SHP77 treated with DMSO at 0.1 percent for 48 hours (cell line): Measurements from ENCODE around the gene RXFP1.
A peak's percentile ranks its signal among the peaks of the same experiment; 100 is the strongest.
"Not testable (repeated sequence)": the region's sequence is repeated elsewhere in the genome, so short reads cannot be mapped to it uniquely, and the experiment has no call there.

Source experiments
- DNase-seq: peaks from one replicate; lab custom pipeline; 2025; lab: John Stamatoyannopoulos, UW

RXFP1 gene

GRCh38 chr4:158613046-158613445 is 91.4 kb downstream of the RXFP1 start:
- no peak for DNase-seq

- no peak for DNase-seq
These were observed 96.3 kb downstream of the RXFP1 start for GRCh38 chr4:158617956-158618355.

DNA sequence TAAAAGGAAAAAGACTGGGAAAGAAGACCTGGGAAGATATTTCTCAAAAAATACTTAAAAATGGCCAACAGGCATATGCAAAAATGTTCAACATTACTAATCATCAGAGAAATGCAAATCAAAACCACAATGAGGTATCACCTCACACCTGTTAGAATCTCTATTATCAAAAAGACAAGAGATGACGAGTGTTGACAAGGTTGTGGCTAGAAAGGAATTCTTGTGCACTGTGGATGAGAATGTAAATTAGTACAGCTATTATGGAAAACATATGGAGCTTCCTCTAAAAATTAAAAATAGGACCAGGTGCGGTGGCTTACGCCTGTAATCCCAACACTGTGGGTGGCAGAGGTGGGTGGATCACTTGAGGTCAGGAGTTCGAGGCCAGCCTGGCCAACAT is 100.0 kb downstream of the RXFP1 start:
- no peak for DNase-seq

DNA sequence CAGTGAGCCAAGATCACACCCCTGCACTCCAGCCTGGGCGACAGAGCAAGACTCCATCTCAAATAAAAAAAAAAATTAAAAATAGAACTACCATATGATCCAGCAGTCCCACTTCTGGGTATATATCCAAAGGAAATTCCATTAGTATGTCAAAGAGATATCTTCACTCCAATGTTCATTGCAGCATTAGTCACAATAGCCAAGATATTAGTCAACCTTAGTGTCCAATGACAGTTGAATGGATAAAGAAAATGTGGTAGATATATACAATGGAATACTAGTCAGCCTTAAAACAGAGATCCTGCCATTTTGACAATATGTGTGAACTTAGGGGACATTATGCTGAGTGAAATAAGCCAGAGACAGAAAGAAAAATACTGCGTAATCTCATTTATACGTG is 100.6 kb downstream of the RXFP1 start:
- DNase-seq: no peak

GRCh38 chr4:158624889-158625478 is 103.3 kb downstream of the RXFP1 start:
- peak; percentile 8 for DNase-seq

GRCh38 chr4:158625544-158625943 is 103.9 kb downstream of the RXFP1 start:
- DNase-seq: no peak

- no peak for DNase-seq
These were observed 109.2 kb downstream of the RXFP1 start for GRCh38 chr4:158630893-158631292.

- DNase-seq: no peak
These were observed 114.9 kb downstream of the RXFP1 start for GRCh38 chr4:158636619-158637018.

- no peak for DNase-seq
These were observed 122.7 kb downstream of the RXFP1 start for GRCh38 chr4:158644356-158644755.

DNA sequence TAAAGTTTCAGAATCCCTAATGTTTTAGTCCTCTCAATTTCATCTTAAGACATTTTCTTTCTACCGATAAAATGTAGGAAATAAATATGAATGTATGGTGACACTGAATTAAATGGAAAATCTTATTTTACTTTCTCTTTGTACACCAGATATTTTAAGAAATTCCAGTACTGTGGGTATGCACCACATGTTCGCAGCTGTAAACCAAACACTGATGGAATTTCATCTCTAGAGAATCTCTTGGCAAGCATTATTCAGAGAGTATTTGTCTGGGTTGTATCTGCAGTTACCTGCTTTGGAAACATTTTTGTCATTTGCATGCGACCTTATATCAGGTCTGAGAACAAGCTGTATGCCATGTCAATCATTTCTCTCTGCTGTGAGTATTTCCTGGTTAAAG is 123.1 kb downstream of the RXFP1 start:
- no peak for DNase-seq

DNA sequence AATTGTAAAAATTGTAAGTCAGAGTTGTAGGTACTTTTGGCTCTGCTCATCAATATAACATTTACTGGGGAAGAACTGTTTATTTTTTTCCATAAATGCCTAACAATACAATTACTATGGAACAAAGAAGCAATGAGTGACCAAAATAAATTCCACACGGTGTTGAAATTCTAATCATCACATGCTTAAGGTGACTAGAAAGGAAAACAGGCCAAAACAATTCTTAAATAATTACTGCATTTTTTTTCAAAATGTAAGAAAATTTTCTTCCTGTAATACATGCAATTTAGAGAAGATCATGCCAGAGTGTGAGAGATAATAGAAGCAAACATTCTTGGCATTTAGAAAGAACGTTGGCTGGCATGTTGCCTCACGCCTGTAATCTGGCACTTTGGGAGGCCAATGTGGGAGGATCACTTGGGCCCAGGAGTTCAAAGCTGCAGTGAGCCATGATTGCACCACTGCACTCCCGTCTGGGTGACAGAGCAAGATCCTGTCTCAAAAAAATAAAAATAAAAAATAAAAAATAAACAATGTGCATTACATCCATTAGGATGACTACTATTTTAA is 127.5 kb downstream of the RXFP1 start:
- DNase-seq: no peak

DNA sequence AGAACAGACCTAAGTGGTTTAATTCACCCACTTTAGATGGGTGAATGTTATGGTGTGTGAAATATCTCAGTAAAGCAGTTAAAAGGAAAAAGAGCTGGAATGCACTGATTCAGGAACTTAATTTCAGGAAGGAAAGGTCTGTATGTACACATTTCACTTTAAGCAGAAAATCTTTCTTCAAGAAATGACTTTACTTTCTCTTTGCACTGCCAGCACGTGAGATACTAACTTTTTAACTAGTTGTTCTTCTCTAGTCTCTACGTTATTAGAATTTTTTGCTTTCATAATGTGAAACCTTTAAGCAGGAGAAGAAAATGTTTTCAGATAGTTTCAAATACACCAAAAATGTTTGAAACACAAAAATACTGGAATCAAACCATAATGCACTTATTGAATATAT is 131.2 kb downstream of the RXFP1 start:
- no peak for DNase-seq

- no peak for DNase-seq
These were observed 134.8 kb downstream of the RXFP1 start for GRCh38 chr4:158656439-158656838.

DNA sequence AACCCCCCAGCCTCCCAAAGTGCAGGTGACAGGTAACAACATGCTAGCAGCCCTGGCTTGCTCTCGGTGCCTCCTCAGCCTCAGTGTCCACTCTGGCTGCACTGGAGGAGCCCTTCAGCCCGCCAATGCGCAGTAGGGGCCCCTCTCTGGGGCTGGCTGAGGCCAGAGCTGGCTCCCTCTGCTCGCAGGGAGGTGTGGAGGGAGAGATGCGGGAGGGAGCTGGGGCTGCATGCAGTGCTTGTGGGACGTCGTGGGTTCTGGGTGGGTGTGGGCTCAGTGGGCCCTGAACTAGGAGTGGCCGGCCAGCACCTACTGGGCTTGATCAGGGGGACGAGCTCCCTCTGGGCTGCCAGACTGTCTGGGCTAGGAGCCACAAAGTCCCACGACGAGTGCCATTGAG is 135.6 kb downstream of the RXFP1 start:
- DNase-seq: no peak

- not testable (repeated sequence) for DNase-seq
These were observed 141.6 kb downstream of the RXFP1 start for GRCh38 chr4:158663255-158663654.

GRCh38 chr4:158663707-158664625 is 142.3 kb downstream of the RXFP1 start:
- DNase-seq: not testable (repeated sequence)

DNA sequence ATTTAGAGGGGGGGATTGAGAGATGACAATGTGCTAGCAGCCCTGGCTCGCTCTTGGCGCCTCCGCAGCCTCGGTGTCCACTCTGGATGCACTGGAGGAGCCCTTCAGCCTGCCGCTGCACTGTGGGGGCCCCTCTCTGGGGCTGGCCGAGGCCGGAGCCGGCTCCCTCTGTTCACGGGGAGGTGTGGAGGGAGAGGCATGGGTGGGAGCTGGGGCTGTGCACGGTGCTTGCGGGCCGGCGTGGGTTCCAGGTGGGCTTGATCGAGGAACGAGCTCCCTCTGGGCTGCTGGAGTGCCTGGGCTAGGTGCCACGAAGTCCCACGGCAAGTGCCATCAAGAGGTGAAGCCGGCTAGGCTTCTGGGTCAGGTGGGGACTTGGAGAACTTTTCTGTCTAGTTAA is 143.1 kb downstream of the RXFP1 start:
- no peak for DNase-seq

GRCh38 chr4:158666892-158667291 is 145.2 kb downstream of the RXFP1 start:
- no peak for DNase-seq

DNA sequence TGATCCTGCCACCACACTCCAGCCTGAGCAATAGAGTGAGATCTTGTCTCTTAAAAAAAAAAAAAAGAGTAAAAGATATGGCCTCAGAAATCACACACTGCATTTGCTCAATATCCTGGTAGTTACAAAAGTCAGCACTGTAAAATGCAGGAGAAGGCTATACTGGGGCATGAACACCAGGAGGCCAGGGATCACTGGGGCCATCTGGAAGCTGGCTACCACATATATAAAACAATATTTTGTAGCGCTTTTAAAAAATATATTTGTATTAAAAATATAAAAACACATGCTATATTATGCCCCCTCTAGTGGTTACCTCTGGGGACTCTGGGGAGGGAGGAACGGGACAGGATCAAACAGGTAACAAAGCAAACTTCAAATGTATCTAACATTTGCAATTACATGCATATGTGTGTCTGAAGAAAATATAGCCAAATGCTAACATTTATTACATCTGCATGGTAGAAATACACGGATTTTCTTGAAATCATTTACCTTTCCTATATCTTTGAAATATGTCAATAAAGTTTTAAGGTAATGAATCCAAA is 146.0 kb downstream of the RXFP1 start:
- DNase-seq: no peak

DNA sequence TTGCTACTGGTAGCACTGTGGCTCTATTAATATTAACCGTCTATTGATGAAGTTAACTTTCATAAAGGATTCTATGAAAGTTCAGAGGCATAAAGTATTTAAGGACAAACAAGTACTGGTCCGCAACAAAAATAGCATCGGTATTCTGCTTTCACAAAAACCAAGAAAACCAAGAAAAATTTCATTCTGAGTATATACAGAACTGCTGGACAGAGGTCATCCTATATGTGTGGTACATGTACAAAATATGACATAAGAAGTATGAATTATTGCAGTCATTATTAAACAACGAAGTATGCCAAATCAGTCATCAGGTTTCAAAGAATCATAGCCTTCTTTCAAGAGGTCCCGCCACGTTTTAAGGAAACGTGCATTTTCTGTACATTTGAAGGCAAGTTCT is 147.6 kb downstream of the RXFP1 start:
- DNase-seq: no peak

DNA sequence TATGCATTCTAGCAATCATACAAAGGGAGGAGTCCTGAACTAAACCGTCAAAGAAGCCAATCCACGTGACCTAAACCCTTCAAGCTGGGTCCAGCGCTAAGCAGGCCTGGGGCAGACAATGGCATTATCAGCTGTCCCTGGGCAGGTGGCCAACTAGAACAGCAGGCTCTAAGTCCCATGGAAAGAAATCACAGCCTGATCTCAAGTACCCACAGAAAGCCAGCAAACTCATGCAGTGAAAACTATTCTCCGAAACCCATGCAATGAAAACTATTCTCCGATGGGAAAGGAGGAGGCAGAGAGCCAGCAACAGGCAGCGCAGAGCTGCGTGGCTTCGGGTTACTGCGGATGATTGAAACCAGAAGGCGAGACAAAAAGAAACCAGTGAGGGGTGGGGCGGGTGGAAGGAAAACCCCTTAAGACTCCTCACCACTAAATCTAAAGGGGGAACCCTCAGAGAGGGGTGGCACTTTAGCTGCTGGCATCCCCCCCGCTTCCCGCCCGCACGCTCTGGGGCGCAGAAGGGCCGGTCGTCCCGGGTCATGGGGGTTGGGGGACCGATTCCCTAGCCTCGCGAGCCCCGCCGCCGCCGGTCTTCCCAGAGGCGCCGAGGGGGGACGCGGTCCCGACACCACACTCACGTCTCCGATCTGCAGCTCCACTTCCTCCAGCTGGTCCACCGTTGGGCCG is 149.4 kb downstream of the RXFP1 start:
- peak; percentile 27 for DNase-seq

DNA sequence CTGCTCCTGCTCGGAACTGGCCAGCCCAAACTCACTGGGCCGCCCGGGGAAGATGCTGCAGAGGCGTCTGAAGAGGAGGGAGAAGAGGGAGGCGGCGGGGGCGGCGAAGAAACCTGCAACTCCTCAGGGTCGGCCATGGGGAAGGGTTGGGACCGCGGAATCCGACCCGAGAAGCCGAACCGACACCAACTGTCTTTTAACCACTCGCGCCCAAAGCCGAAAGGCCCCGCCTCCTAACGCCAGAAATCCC is 149.9 kb downstream of the RXFP1 start, which contains the start of gene C4orf46:
C4orf46 (minus strand) TSS at position 223 of the 250 bp plus-strand sequence; CDS start at position 137, 86 bp downstream.
- no peak for DNase-seq
